Esophagus mucosa (tissue), 1 donor: ENCODE measurements around the gene PRKCE. TPM values are rescaled to one million over a fixed set of nuclear protein-coding genes. Genes with fewer than 3 reads are reported as not detected.

ENCODE experiments used
- ATAC-seq: fragments of 200-7000 bp; cut with Tn5 transposase; one replicate; pipeline ENCODE4 v1.9.1; 2020
- total RNA-seq: library from RNA; stranded (reverse); gene quantifications from one replicate; pipeline ENCODE4 v1.2.4, GENCODE V29; 2023
- donor health status: DM: yes; HTN: yes; CAD: no.

PRKCE gene
- total RNA-seq, 1 donor from 2014 or later, result 13.1 TPM

- ATAC-seq, result peak; percentile 51
Measured at GRCh38 chr2:45975752-45976517, 324.5 kb downstream of the PRKCE start.

DNA sequence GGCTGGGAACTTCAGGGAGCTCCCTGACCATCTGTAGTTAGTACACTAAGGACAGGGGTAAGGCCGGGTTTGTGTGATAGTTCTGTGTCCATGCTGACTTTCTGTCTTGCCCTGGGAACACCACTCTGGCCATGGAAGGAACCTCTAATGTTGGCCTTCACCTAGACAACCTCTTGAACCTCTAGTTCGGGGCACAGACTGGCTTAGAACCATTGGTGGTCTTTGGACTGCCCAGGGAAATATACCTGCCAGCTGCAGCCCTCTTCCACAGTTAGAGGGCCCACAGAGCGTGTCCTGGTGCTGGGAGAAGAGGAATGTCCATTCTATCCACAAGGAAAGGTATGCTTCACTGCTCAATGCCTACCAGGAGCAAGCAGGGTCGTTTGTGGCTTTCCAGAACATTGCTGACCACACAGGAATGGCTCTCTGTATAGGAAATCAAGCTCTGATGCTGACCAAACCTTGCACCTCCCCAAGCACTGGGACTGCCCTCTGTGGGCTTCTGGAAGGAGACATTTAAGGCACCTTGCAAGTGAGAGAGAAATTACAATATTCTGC is 326.9 kb downstream of the PRKCE start:
- no peak for ATAC-seq

DNA sequence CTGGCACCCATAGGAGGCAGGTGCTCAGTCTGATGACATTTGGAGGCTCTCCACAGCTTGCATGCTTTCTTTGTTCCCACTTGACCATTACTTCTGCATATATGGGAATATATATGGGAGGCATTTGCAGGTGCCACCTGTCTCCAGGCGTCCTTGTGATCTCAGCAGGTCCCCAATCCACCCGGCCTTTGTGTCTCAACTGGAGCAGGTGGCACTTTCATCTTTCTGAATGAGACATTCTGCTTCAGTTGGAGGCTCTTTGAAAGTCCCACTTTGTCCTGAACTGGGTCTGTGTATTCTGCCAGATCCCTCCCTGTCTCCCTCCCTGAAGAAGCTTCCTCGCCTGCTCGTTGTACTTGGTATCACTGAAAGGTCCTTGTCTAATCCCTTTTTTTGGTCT is 327.6 kb downstream of the PRKCE start:
- ATAC-seq, result no peak

- ATAC-seq, result no peak
Measured at GRCh38 chr2:45980161-45980865, 328.8 kb downstream of the PRKCE start.

- ATAC-seq, result no peak
Measured at GRCh38 chr2:45981384-45981930, 330.0 kb downstream of the PRKCE start.

DNA sequence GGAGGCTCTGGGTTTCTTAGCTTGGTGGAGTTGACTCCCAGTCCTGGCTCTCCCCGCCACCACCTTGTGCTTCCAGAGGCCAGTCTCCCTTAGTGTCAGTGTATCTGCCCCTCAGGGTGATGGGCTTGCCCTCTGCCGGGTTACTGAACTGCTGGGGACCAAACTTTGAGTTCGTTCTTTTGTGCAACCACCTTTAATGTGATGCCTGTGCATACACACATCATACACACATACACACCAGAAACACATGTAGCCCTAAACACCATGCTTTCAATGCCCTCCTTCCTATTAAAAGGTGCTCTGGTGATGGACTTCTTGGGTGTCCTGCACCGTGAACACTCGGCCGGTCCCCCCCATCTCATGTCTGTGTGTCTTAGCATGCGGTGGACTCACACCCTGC is 330.6 kb downstream of the PRKCE start:
- ATAC-seq, result no peak

DNA sequence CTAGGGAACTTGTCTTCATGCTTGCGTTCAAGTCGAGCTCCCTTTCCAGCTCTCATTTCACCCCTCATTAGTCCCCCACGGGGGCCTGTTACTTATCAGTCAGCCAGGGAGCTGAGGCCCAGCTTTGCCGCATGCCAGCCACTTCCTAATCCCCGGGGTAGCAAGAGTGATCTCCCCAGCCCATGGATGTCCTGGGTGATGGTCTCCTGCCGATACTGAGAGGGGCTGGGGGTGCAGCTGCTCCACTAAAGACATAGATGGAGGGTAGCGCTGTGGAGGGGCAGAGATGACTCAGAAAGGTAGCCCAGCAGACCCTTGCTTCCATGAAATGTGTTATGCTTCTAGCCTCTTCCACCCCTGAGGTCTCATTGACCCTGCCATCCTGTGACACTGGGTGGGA is 331.7 kb downstream of the PRKCE start:
- ATAC-seq, result no peak

GRCh38 chr2:45984366-45984765 is 332.9 kb downstream of the PRKCE start:
- ATAC-seq, result no peak

- ATAC-seq, result no peak
Measured at GRCh38 chr2:45984896-45985473, 333.5 kb downstream of the PRKCE start.

- ATAC-seq, result no peak
Measured at GRCh38 chr2:45986509-45986908, 335.0 kb downstream of the PRKCE start.

GRCh38 chr2:45987856-45988255 is 336.4 kb downstream of the PRKCE start:
- ATAC-seq, result no peak

DNA sequence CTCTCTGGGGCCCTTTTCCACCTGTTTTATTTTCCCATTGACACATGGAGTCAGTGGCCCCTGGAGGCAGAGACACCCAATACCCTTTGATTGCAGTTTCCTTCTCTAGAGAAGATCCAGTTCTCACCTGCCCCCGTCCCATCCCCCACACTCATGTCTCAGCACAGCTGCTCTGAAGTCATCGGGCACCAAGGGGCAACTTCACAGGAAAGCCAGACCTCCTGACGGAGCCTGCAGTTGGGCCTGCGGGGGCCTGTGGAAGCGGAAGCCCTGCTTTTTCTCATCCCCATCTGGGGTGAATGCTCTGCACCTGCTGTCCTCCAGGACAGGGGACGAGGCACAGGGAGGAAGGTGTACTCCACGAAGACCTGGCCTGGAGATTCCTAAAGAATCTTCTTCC is 337.4 kb downstream of the PRKCE start:
- ATAC-seq, result no peak

DNA sequence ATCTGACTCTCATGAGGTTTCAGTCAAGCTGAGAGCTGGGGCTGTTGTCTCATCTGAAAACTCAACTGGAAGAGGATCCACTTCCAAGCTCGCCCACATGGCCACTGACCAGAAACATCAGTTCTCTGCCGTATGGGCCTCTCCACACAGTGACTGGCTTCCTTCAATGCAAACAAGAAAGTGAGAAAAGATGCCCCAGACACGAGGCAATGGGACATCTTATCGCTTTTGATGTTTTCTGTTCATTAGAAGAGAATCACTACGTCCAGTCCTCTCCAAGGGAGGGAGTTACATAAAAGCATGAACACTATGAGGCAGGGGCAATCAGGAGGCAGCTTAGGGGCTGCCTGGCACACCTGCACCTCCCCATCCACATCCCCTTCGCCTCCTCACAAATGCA is 338.7 kb downstream of the PRKCE start:
- no peak for ATAC-seq

DNA sequence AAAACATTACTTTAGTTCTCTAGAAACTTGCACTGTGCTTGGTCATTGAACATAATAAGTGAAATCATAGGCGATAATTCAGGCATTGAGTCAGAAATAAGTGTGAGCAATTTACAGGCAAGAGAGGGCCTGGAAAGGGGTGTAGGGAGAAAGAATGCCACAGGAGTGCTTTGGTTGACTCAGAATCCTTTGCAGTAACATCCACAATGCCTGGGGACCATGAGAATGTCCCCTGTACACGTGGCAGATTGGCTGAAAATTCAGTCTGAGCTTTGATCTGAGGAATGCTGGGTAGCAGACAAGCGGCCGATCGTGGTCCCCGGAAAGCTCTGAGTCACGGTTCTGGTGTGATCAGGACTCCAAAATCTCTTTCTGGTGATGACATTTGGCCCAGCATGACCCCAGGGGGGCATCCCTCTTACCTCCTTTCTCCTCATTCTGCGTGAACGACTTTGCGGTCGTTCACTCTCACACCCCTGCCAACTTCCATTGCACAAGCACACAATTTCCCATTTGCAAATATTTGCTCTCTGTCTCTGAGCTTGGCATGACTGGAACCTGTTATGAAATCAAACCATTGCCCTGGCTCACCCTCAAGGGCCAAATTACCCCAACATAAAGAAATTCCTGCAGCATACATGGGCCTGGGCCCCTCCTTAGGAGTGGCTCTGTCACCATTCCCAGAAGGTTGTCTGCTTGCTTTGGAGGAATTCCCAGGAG is 340.7 kb downstream of the PRKCE start:
- ATAC-seq, result peak; percentile 74

DNA sequence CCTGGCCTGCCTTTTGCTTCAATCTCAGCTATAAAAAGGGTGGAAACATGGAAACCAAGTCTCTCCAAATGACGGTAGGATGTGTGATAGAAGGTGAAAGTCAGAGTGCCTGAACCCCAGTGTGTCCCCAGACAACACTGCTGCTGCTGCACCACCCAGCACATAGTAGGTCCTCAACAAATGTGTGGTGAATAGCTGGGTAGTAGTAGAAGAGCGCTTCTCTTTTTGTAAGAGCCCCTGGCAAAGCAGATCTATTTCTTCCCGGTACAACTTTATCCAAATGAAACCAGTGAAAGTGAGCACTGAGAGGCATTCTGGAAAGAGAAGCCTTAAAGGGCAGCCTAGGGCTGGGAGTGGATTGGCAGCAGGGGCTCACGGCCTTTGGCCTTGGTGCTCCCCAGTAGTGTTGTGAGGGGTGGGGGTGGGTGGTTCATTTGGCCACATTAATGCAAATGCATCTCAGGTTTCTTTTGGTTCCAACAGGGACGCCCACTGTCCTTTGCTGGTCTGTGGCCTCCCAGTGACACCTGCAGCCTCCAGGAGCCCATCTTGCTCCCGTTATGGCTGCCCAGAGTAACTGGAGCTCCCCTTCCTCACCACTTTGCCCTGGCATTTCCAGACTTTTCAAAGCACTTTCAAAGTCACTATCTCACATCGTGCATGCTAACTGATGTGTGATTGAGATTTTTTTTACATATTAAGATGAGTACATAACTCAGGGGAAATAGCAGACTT is 341.4 kb downstream of the PRKCE start:
- peak; percentile 14 for ATAC-seq

DNA sequence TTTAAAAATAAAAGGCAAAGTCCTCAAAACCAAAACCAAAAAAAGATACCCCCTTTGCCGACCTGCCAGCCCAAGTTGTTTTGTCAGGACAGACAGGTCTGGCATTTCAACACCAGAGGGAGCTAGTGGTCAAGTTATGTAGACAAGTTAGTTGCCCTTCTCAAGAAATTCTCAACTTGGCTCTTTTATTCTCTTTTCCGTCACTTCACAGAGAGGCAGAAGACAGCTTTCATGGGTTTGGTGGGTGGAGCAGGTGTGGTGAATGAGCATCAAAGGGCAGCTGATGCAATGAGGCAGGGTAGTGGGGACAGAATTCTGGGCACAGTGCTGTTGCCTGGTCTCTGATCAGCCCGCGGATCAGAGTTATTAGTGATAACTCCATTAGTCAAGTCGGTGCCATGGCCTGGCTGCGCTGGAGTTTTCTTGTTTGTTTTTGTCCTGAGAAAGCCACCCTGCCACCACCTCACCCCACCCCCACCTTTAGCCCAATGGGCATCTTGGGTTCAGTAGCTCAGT is 342.1 kb downstream of the PRKCE start:
- ATAC-seq, result peak; percentile 48

- no peak for ATAC-seq
Measured at GRCh38 chr2:45994060-45994459, 342.6 kb downstream of the PRKCE start.

- no peak for ATAC-seq
Measured at GRCh38 chr2:46000660-46001059, 349.2 kb downstream of the PRKCE start.

DNA sequence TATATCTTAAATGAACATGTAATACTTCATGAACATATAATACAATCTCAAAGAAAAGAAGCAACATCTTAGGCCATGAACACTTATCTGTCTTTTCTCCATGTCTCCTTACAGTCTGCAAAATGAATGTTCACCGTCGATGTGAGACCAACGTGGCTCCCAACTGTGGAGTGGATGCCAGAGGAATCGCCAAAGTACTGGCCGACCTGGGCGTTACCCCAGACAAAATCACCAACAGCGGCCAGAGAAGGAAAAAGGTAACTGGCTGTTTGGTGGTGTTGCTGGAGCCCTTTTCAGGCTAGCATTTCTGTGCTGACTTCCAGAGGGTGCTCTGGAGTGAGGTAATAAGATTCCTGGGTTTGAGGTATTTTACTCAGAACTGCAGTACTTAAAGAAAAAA is 349.8 kb downstream of the PRKCE start:
- ATAC-seq, result no peak

DNA sequence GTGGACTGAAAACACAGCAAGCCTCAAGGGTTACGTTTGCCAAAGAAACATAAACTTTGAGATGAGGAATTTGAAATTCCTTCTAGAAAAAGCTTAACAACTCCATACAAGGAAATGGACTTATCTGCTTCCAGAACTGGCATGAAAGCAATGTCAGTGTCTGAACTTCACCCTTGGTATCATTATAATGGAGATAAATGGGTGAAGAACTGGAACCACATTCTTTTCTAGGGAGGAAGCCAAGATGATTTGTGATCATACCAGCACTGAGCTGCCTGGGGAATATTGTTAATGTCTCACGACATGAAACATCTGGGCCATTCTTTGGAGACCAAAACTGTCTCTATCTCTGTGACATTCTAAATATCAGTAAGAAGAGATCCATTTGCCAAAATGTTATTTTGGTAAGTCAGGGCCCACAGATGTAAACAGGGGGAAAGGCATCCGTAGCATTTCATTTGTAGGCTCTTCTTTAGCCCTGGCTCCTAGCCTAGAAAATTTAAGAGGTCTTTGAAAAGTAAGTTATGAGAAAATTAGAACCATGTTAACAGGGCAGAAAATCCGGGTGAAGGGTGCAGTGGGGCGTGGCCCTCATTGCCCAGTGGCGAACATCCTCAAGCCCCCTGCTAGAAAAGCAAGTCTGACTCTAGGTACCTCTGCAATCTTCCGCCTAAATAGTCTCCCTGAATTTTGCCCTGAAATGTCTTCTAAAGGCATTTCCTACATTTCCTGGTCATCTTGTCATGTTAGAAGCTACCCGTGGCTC is 350.4 kb downstream of the PRKCE start:
- ATAC-seq, result no peak

DNA sequence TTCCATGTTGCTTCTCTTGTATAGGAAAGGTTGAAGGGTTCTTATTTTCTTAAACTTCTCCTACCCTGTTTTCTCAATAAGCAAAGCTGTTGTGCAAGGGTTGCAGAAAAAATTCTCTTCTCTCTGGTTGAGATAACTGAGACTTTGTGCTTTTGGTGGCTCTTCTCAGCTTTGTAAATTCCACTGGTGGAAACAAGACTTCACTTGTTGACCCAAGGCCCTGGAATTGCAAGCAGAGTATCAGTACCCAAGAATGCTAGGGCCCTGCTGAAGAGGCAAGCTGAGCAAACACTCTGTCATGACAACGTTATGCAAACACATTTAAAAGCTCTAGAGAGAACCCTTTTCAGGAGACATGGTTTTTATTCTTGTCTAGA is 351.0 kb downstream of the PRKCE start:
- ATAC-seq, result no peak
